Stomach (tissue), 9 donors: Measurements from ENCODE around the gene NOS3. TPM values are rescaled to one million over a fixed set of nuclear protein-coding genes. Genes with fewer than 3 reads are reported as not detected.

ENCODE experiments used
- DNase-seq, 2 donors: peaks; one replicate each; pipeline versions ENCODE4 v3.0.0 to v3.0.0-alpha.2; 2013 to 2019
- H3K27ac ChIP-seq, 5 donors: fragments of 200-600 bp in 4 of 5; sonication (generic) in 4 of 5; one replicate each; pipeline ENCODE4 v1.5.1; 2013 to 2019; ENCODE audit warnings: mild to moderate bottlenecking in 1 of 5, moderate library complexity in 1 of 5
- H3K27me3 ChIP-seq, 3 donors: fragments of 200-600 bp; sonication (generic); one replicate each; pipeline ENCODE4 v1.5.1; 2017 to 2019; ENCODE audit warnings: mixed run types in 1 of 3
- H3K36me3 ChIP-seq, 4 donors: fragments of 200-600 bp; sonication (generic); 1 replicate in 3 of 4; 2 replicates in 1 of 4; pipeline ENCODE4 v1.5.1; 2016 to 2019
- H3K4me1 ChIP-seq, 4 donors: fragments of 200-600 bp; sonication (generic); one replicate each; pipeline ENCODE4 v1.5.1; 2016 to 2019
- H3K4me3 ChIP-seq, 4 donors: fragments of 200-600 bp; sonication (generic) in 3 of 4; one replicate each; pipeline ENCODE4 v1.5.1; 2016 to 2019; ENCODE audit warnings: mild to moderate bottlenecking in 1 of 4
- H3K9me3 ChIP-seq, 4 donors: fragments of 200-600 bp; sonication (generic); one replicate each; pipeline ENCODE4 v1.5.1; 2016 to 2019
- CTCF ChIP-seq, 7 experiments: fragments of 450-650 bp in 4 of 7; fragments of 200-600 bp in 3 of 7; sonication (generic) in 3 of 7; IDR thresholded peaks; one replicate each; pipeline ENCODE4 v1.5.1; 2016 to 2019; ENCODE audit warnings: antibody characterized with exemption in 7 of 7, control low read depth in 2 of 7, mild to moderate bottlenecking in 1 of 7
- EP300 ChIP-seq: sonication (generic); formaldehyde crosslinking; IDR thresholded peaks from one replicate; pipeline ENCODE4 v1.6.1; 2017; ENCODE audit warnings: antibody characterized with exemption
- POLR2A ChIP-seq, 4 donors: fragments of 450-650 bp; IDR thresholded peaks; one replicate each; pipeline ENCODE4 v1.6.1; 2016; ENCODE audit warnings: antibody characterized with exemption in 4 of 4, control low read depth in 2 of 4, mild to moderate bottlenecking in 1 of 4, moderate library complexity in 1 of 4
- POLR2AphosphoS5 ChIP-seq, 3 donors: sonication (generic); formaldehyde crosslinking; IDR thresholded peaks; one replicate each; pipeline ENCODE4 v1.6.1; 2016; ENCODE audit warnings: antibody characterized with exemption in 3 of 3
- WGBS, 5 donors: extraction: QIAGEN DNeasy Blood & Tissue Kit in 3 of 5; methylation state at CpG; one replicate each; pipeline versions ENCODE4 v1.1.5 to v1.1.7; 2013 to 2018; 5-methylcytosine and 5-hydroxymethylcytosine counted together
- intact Hi-C: fragments of 100-400 bp; cut with DNase I; formaldehyde crosslinking; loops from one replicate; pipeline ENCODE4 v1.15.1; 2023; ENCODE audit warnings: low total_unique reads
- polyA plus RNA-seq, 3 donors: library from polyadenylated mRNA; stranded (reverse); fragments of 200-250 nt; gene quantifications; one replicate each; pipeline ENCODE4 v1.2.3, GENCODE V29; 2013
- total RNA-seq, 5 donors: library from RNA; depleted of rRNA; stranded (reverse); fragments of >200 nt; gene quantifications; one replicate each; pipeline versions ENCODE4 v1.1.0 to v1.2.3, GENCODE V29; 2014 to 2016
- donor health status: healthy with polysubstance abuse.
- donor health status: Bipolar disorder and iron deficiency.
- donor health status: healthy.

Gene NOS3
- total and polyA plus RNA-seq, 8 donors, result 2.5 to 45.1 (median 7.5) TPM

GRCh38 chr7:150978126-150978789 lies 12.6 kb upstream of the NOS3 start, which contains the start of gene KCNH2:
KCNH2 (minus strand) TSS chr7:150978321; CDS start chr7:150977913, 408 bp downstream.
- 1 to 3% (median 3%) methylated on average over 20 to 80 of the region's 81 CpGs for WGBS, 5 donors
- peak within 1 kb of the TSS; percentile 48 to 56 (median 50) for H3K4me3 ChIP-seq
- TF ChIP-seq POLR2AphosphoS5 (IDR thresholded peaks at IDR 0.05), result no peak
- TF ChIP-seq EP300, result no peak
- no peak for TF ChIP-seq POLR2A (IDR thresholded peaks at IDR 0.05)
- no peak for TF ChIP-seq CTCF (IDR thresholded peaks at IDR 0.05)
- peaks cover 45 to 67% (median 59%) of the 10 kb centered on the region in 4 donors for H3K4me1 ChIP-seq
- intact Hi-C loops, result no loop called here
- H3K27ac ChIP-seq, result peak within 1 kb of the TSS; percentile 18 to 87 (median 68)
- peak in 1 of 2 donors; percentile 90 for DNase-seq
- H3K36me3 ChIP-seq, result no peaks in the 10 kb centered on the region
- peaks cover 0 to 81% (median 67%) of the 10 kb centered on the region in 3 donors for H3K27me3 ChIP-seq
- no peaks in the 10 kb centered on the region for H3K9me3 ChIP-seq

GRCh38 chr7:150979713-150980390 lies 11.0 kb upstream of the NOS3 start:
- 36 to 40% (median 40%) methylated on average over 6 to 7 of the region's 7 CpGs for WGBS, 5 donors
- Histone ChIP-seq H3K27me3 (peaks cover 0 to 66% (median 60%) of the 10 kb centered on the region in 3 donors), H3K4me1 (peaks cover 34 to 51% (median 45%) of the 10 kb centered on the region in 4 donors), H3K27ac (peak overlapping the region in 4 of 5 donors; percentile 58 to 87 (median 70)), H3K9me3 (no peaks in the 10 kb centered on the region), H3K4me3 (no peak overlapping the region), H3K36me3 (no peaks in the 10 kb centered on the region)
- intact Hi-C loops, result no loop called here
- peak in 1 of 2 donors; percentile 64 for DNase-seq
- TF ChIP-seq POLR2AphosphoS5 (IDR thresholded peaks at IDR 0.05), result no peak

GRCh38 chr7:150980663-150981062 lies 10.2 kb upstream of the NOS3 start:
- peak in 1 of 2 donors; percentile 66 for DNase-seq
- Histone ChIP-seq H3K27me3 (peaks cover 0 to 57% (median 52%) of the 10 kb centered on the region in 3 donors), H3K27ac (peak overlapping the region in 1 of 5 donors; percentile 87), H3K36me3 (no peaks in the 10 kb centered on the region), H3K4me3 (no peak overlapping the region), H3K9me3 (no peaks in the 10 kb centered on the region), H3K4me1 (peaks cover 26 to 43% (median 37%) of the 10 kb centered on the region in 4 donors)
- 30 to 46% (median 36%) methylated on average over 2 of the region's 2 CpGs for WGBS, 5 donors
- TF ChIP-seq EP300, result no peak
- TF ChIP-seq POLR2A (IDR thresholded peaks at IDR 0.05), result no peak
- no peak for TF ChIP-seq CTCF (IDR thresholded peaks at IDR 0.05)
- TF ChIP-seq POLR2AphosphoS5 (IDR thresholded peaks at IDR 0.05), result no peak
- intact Hi-C loops, result no loop called here

GRCh38 chr7:150981644-150982043 lies 9.2 kb upstream of the NOS3 start:
- Histone ChIP-seq H3K9me3 (no peaks in the 10 kb centered on the region), H3K4me3 (no peak overlapping the region), H3K36me3 (no peaks in the 10 kb centered on the region), H3K4me1 (peaks cover 23 to 42% (median 33%) of the 10 kb centered on the region in 4 donors), H3K27ac (no peak overlapping the region), H3K27me3 (peaks cover 0 to 53% (median 42%) of the 10 kb centered on the region in 3 donors)
- WGBS, 5 donors, result 63 to 70% (median 65%) methylated on average over 5 to 6 of the region's 6 CpGs
- intact Hi-C loops, result no loop called here
- TF ChIP-seq POLR2A (IDR thresholded peaks at IDR 0.05) (no peak), EP300 (no peak), POLR2AphosphoS5 (IDR thresholded peaks at IDR 0.05) (no peak), CTCF (IDR thresholded peaks at IDR 0.05) (no peak)
- no peak for DNase-seq
